HG03139 (cell line): ENCODE measurements around the gene THSD7A.

ENCODE experiments used
- ATAC-seq: cut with Tn5 transposase; IDR thresholded peaks from one replicate; pipeline ENCODE4 v1.9.1; 2021; ENCODE audit not compliant: unreplicated experiment

The THSD7A gene

GRCh38 chr7:11587814-11588213, 244.2 kb downstream of the THSD7A start:
- no peak for ATAC-seq

DNA sequence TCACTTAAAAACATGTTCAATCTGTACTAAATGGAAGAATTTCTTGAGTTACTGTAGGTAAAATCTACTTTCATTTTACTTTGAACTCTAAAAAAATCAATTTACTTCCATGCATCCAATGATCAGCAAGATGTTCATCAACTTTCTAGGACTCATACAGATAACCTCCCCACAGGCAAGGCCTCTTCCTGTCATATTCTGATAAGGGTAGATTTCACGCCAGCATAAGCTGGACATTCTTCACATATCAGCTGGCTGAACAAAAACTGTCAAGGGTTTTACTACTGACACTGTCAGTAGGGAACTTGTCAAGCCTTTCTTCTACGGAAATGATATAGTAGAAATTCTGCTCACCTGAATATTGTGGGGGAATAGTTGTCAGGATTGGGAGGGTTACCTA, 244.9 kb downstream of the THSD7A start:
- ATAC-seq = no peak

- no peak for ATAC-seq
Measured at GRCh38 chr7:11584406-11585031, 247.5 kb downstream of the THSD7A start.

DNA sequence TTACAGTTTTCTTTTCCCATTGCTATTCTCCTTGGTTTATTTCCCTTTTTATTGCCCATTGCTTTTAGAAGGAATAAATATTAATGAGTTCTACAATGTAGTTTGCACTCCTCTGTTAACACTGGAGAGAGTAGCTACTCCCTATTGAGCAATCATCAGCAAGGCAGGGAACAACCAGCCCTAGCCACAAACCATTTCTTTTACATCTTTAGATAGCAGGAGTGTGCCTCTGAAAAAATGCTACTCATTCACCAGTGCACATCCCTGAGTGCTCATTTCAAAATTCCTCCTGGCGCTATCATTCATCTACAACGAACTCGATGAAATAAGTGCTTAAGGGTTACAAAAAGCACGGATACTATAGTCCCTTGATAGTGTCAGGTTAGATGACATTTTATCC, 252.9 kb downstream of the THSD7A start:
- no peak for ATAC-seq

DNA sequence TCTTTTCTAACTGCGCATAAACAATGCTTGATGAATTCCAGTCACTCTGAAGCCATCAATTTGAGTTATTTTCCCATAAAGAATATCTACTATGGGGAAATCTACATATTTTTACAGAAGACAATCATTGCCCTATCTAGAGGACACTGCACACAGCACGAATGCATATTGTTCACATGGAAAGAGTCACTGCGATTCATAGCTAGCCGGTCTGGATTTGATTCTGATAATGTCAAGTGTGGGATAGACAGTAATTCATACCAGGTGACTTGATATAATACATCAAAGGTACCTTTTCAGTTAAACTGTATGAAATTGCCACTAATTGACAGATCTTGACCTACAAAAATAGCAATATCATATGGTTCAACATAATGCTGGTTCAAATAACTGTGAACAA, 255.7 kb downstream of the THSD7A start:
- no peak for ATAC-seq

- no peak for ATAC-seq
Measured at GRCh38 chr7:11573128-11573750, 258.8 kb downstream of the THSD7A start.

DNA sequence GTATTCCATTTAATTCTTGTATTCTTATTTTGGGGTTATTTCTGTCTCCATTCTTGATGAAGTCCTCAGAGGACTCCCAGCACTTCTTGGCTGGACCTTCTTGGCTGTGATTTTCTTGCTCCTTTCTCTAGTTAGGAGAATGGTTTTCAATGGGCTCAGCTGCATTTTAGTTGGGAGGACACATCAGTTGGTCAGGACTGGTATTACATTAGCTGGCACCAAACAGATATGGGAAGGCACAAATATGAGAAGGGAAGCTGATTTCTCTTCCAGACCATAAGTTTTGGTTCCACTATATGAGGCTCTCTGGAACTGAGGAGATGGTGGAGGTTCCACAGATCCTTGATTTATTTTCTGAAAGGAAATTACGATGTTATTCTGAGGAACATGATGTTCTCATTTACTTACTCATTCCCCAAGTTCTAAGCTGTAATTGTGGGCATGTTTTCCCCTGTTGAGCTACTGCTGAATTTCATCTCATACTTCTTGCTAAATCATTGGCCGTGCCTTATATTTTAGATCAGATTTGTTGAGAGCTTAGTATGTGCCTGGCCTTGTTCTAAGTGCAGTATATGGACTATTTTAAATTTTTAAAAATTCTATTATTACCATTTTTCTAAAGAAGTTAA, 261.0 kb downstream of the THSD7A start:
- no peak for ATAC-seq

- no peak for ATAC-seq
Measured at GRCh38 chr7:11570205-11570604, 261.8 kb downstream of the THSD7A start.

- no peak for ATAC-seq
Measured at GRCh38 chr7:11567571-11567970, 264.4 kb downstream of the THSD7A start.

DNA sequence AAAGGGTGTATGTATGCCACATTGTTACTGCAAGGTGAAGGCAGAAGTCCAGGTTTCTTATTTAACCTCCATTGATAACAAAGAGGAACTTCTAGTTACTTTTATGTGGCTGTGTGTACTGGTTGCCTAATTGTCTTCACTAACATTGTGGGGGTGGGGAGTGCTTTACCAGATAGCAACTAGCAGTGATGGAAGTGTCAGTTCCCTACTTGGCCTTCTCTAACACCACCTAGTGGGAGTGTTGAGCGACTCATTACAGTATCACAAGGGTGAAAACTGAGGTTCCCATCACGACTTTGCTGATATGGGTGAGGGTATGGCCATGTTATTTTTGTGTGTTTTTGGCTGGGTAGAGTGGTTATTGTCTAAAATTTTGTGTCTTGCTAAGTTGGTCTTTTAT, 274.4 kb downstream of the THSD7A start:
- peak; percentile 69 for ATAC-seq

DNA sequence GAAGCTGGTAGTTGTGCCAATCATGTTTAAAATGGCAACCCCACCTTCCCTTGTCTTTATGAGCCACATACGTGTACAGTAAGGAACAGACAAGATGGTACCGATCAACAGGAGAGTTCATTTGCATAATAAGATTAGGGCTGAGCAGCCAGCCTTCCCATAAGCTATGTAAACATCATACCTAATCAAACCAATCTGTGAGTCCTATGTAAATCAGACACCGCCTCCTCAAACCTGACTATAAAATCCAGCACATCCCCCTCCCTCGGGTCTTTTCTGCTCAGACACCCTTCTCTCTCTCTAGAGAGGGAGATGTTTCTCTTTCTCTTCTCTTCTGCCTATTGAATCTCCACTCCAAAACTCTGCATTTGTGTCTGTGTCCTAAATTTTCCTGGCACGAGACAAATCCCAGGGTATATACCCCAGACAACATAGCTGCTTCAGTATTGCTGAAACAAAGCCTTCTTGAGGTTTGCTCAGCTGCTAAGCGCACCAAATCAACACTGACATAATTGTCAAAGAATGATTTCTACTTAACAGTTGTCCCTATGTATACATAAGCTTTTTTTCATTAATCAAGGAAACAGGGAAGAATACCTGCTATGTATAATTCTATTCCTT, 279.2 kb downstream of the THSD7A start:
- no peak for ATAC-seq

GRCh38 chr7:11551470-11551869, 280.5 kb downstream of the THSD7A start:
- ATAC-seq = no peak

GRCh38 chr7:11548532-11548931, 283.5 kb downstream of the THSD7A start:
- ATAC-seq = no peak

DNA sequence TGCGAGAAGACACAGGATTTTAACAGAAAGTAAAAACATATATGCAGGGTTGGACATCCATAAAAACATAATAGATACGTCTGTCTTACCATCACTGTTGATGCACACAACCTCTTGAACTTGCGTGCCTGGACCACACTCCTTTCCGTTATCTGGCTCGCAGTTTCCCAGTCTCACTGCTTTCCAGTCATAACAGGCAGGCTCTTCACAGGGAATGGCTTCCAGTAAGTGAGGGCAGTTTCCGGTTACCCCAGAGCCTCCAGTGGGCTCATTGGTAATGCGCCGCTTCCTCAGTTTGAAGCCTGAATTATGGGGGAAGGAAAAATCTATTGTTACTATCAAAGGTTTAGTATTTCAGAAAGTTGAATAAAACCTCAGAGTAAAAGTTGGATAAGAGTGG, 290.7 kb downstream of the THSD7A start:
- no peak for ATAC-seq

- no peak for ATAC-seq
Measured at GRCh38 chr7:11540271-11540761, 291.7 kb downstream of the THSD7A start.

- no peak for ATAC-seq
Measured at GRCh38 chr7:11539853-11540252, 292.1 kb downstream of the THSD7A start.

DNA sequence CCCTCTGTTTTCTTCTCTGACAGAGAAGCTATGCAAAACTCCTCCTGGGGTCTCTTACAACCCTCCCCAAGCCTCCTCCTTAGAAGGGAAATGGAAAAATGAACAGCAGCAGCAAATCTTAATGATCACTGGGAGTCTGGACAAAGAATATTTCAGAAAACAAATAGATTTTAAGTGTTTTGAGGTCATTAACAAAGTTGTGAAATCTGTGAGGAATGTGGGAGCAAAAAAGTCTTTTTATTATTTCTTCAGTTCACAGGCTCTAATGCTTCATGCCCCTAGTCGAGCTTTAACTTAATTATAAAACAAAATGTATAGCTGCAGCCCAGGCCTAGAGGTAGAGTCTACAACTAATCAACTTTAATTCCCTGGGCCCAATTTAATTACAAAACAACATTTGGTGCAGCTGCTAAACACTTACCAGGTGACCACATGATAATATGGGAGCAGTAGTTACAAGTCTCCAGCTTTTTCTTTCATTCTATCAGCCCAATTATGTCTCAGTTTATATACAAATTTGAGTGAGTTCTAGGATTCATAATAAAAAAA, 293.2 kb downstream of the THSD7A start:
- no peak for ATAC-seq

- ATAC-seq = no peak
Measured at GRCh38 chr7:11533229-11533820, 298.7 kb downstream of the THSD7A start.

GRCh38 chr7:11529382-11529781, 302.6 kb downstream of the THSD7A start:
- no peak for ATAC-seq

GRCh38 chr7:11527707-11528106, 304.3 kb downstream of the THSD7A start:
- ATAC-seq = no peak
